KMS-11 (cell line): ENCODE results near the gene DPF3.

ENCODE experiments used
- H2AFZ ChIP-seq: fragments of 200-600 bp; sonication (generic); 2 replicates; pipeline ENCODE4 v1.6.1; 2016; ENCODE audit warnings: antibody characterized with exemption, mixed run types, low read depth
- H3K27ac ChIP-seq: fragments of 200-600 bp; sonication (generic); 2 replicates; pipeline ENCODE4 v1.6.1; 2016; ENCODE audit warnings: mild to moderate bottlenecking, mixed run types
- H3K27me3 ChIP-seq: fragments of 200-600 bp; sonication (generic); 2 replicates; pipeline ENCODE4 v1.6.1; 2017; ENCODE audit warnings: mild to moderate bottlenecking, low read depth, mixed run types, moderate library complexity; ENCODE audit not compliant: insufficient read depth
- H3K36me3 ChIP-seq: fragments of 200-600 bp; sonication (generic); 2 replicates; pipeline ENCODE4 v1.6.1; 2017; ENCODE audit warnings: mild to moderate bottlenecking, mixed run types; ENCODE audit not compliant: insufficient read depth
- H3K4me1 ChIP-seq: fragments of 200-600 bp; sonication (generic); 2 replicates; pipeline ENCODE4 v1.6.1; 2016; ENCODE audit warnings: mild to moderate bottlenecking, low read depth, mixed run types; ENCODE audit not compliant: poor library complexity, severe bottlenecking
- H3K4me2 ChIP-seq: fragments of 200-600 bp; sonication (generic); 2 replicates; pipeline ENCODE4 v1.7.0; 2016; ENCODE audit warnings: mild to moderate bottlenecking, mixed run types
- H3K4me3 ChIP-seq: fragments of 200-600 bp; sonication (generic); IDR thresholded peaks from 2 replicates; pipeline ENCODE4 v1.6.1; 2017; ENCODE audit warnings: low read depth, low read length, mixed read lengths; ENCODE audit not compliant: insufficient read depth
- H3K79me2 ChIP-seq: fragments of 200-600 bp; sonication (generic); 2 replicates; pipeline ENCODE4 v1.6.1; 2016; ENCODE audit warnings: low read depth, mixed run types; ENCODE audit not compliant: insufficient read depth
- H3K9ac ChIP-seq: fragments of 200-600 bp; sonication (generic); 2 replicates; pipeline ENCODE4 v1.6.1; 2016; ENCODE audit warnings: mild to moderate bottlenecking, mixed run types
- H4K20me1 ChIP-seq: fragments of 200-600 bp; sonication (generic); 2 replicates; pipeline ENCODE4 v1.6.1; 2016; ENCODE audit warnings: mild to moderate bottlenecking, mixed run types; ENCODE audit not compliant: insufficient read depth
- CTCF ChIP-seq: fragments of 200-600 bp; sonication (generic); conservative IDR thresholded peaks from 2 replicates; pipeline ENCODE4 v1.6.1; 2017; ENCODE audit warnings: low read depth, mild to moderate bottlenecking, antibody characterized with exemption, low read length, moderate library complexity, mixed read lengths

DPF3 gene

GRCh38 chr14:72612041-72612440 lies 281.9 kb downstream of the DPF3 start:
- no peaks in the 10 kb centered on the region for H3K27me3 ChIP-seq
- H3K4me1 ChIP-seq = no peaks in the 10 kb centered on the region
- H3K79me2 ChIP-seq = no peaks in the 10 kb centered on the region

DNA sequence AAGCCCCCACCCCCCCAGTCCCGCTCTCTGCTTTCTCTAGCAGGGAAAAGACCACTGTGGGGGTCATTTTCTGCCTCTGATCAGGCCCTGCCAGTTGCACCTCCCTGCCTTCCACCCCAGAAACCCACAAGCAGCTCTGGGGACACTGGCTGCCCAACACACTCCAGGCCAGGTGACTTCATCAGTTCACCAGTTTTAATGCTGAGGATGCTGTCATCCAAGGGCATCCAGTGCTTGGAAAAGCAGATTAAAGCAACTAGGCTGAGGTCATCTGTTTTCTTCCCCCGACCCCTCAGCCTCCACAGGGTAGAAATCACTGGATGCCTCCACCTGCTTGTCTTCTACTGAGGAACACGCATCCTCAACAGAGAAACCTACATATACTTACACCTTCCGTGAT lies 282.4 kb downstream of the DPF3 start:
- Histone ChIP-seq H3K9ac (no peak overlapping the region), H3K36me3 (no peaks in the 10 kb centered on the region), H2AFZ (no peak overlapping the region), H3K4me3 (no peak overlapping the region), H3K4me1 (no peaks in the 10 kb centered on the region), H3K79me2 (no peaks in the 10 kb centered on the region), H3K4me2 (no peak overlapping the region), H3K27me3 (no peaks in the 10 kb centered on the region), H4K20me1 (no peaks in the 10 kb centered on the region), H3K27ac (no peak overlapping the region)
- TF ChIP-seq CTCF = no peak

More at GRCh38 chr14:72612041-72612440, 281.9 kb downstream of the DPF3 start:
- H3K4me3 ChIP-seq = no peak overlapping the region
- no peak overlapping the region for H3K9ac ChIP-seq
- no peak overlapping the region for H3K4me2 ChIP-seq
- no peak for TF ChIP-seq CTCF
- H4K20me1 ChIP-seq = no peaks in the 10 kb centered on the region
- H3K36me3 ChIP-seq = no peaks in the 10 kb centered on the region
- no peak overlapping the region for H3K27ac ChIP-seq
- no peak overlapping the region for H2AFZ ChIP-seq

DNA sequence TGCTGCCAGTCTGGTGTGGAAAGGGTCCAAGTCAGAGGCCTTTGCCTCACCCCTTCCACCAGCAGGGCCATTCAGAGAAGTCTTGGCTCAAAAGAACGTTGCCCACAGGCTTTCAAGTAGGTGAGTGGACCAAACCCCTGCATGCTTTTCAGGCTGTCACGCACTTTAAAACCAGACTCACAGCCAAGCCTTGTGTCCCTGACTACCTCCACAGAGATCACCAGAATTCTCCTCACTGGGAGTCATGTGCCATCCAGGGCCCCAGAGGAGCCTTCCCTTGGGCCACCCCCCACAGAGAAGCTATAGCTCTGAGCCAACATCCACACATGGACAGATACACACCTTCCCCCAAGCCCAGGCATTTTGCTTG lies 283.1 kb downstream of the DPF3 start:
- Histone ChIP-seq H3K36me3 (no peaks in the 10 kb centered on the region), H3K4me1 (no peaks in the 10 kb centered on the region), H2AFZ (no peak overlapping the region), H3K27me3 (no peaks in the 10 kb centered on the region), H3K4me2 (no peak overlapping the region), H3K27ac (no peak overlapping the region), H3K4me3 (no peak overlapping the region), H3K9ac (no peak overlapping the region), H3K79me2 (no peaks in the 10 kb centered on the region), H4K20me1 (no peaks in the 10 kb centered on the region)
- TF ChIP-seq CTCF = no peak

DNA sequence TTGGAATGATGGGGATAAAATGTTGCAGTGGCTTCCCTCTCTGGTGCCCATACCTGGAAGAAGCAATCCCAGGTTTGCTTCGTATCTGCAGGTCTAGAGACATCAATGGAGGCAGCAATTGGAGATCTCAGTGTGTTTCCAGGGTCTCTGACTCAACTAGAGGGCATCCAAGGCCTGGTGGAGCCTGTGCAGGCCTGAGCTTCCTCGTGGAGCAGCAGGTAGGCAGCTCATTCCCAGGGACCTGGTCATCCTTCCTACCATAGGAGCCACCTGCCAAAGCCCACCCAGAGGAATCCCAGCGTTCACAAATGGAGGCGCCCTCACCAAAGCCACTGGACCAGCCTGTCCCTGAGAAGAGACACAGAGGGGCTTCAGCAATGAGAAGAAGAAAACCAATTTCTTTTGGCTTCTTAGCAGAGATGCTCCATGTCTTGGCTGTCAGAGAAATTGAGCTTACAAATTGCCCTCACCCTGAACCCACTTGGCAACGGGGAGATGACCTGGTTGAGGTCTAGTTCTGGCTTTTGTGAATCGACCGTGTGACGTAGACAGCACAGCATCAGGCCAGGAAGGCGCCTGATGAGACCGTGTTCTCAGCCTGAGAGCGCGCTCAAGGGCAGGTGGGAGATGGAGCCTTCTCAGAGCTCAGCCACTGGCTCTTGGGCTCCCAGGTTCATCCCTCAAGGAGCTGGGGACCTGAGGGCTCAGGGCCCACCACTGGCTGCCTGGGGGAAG lies 283.6 kb downstream of the DPF3 start:
- Histone ChIP-seq H3K4me1 (no peaks in the 10 kb centered on the region), H3K4me2 (no peak overlapping the region), H3K9ac (no peak overlapping the region), H3K36me3 (no peaks in the 10 kb centered on the region), H3K27ac (no peak overlapping the region), H2AFZ (no peak overlapping the region), H3K4me3 (no peak overlapping the region), H3K27me3 (no peaks in the 10 kb centered on the region), H4K20me1 (no peaks in the 10 kb centered on the region), H3K79me2 (no peaks in the 10 kb centered on the region)
- TF ChIP-seq CTCF = no peak
